ENCODE measurements around the gene SCD. TPM values are rescaled to one million over a fixed set of nuclear protein-coding genes. Genes with fewer than 3 reads are reported as not detected.
A peak's percentile ranks its signal among the peaks of the same experiment; 100 is the strongest.
"Not testable (repeated sequence)": the region's sequence is repeated elsewhere in the genome, so short reads cannot be mapped to it uniquely, and the experiment has no call there.

The SCD gene
- total RNA-seq, 2 experiments from 2014 or later: 198 to 202 TPM

GRCh38 chr10:100371482-100372027 is 24.5 kb downstream of the SCD start:
- Mint-ChIP-seq H3K4me1 (peaks cover 39% of the 10 kb centered on the region), H3K27me3 (no peaks in the 10 kb centered on the region), H3K4me3 (peak overlapping the region; percentile 48), H3K9me3 (no peaks in the 10 kb centered on the region), H3K36me3 (ENCODE audit: low read depth) (no peaks in the 10 kb centered on the region), H3K27ac (no peak overlapping the region)
- ChIA-PET CTCF (interaction anchor here (0.9 to 2.2 kb wide), 9 partner anchors 10 to 164 kb away, joined by 3 to 28 read pairs (median 6); partner anchors contain the start of genes HIF1AN and SCD), POLR2A (interaction anchor here (0.9 to 4.1 kb wide), 16 partner anchors 12 to 661 kb away, joined by 3 to 105 read pairs (median 4); partner anchors contain the start of genes BLOC1S2 and SCD)
- no peak for DNase-seq

- H3K27ac Mint-ChIP-seq: no peak overlapping the region
- H3K36me3 Mint-ChIP-seq (ENCODE audit: low read depth): peaks cover 3% of the 10 kb centered on the region
- H3K9me3 Mint-ChIP-seq: no peaks in the 10 kb centered on the region
- H3K27me3 Mint-ChIP-seq: no peaks in the 10 kb centered on the region
- DNase-seq: no peak
- peaks cover 38% of the 10 kb centered on the region for H3K4me1 Mint-ChIP-seq
- ChIA-PET CTCF (interaction anchor here (0.7 to 2.7 kb wide), 8 partner anchors 22 to 163 kb away, joined by 3 to 22 read pairs (median 6); partner anchors contain the start of genes HIF1AN and SCD), POLR2A (interaction anchor here (1.0 to 4.1 kb wide), 13 partner anchors 7 to 163 kb away, joined by 3 to 105 read pairs (median 7); partner anchors contain the start of genes HIF1AN and SCD)
- no peak overlapping the region for H3K4me3 Mint-ChIP-seq
These were observed 25.6 kb downstream of the SCD start for GRCh38 chr10:100372415-100373297.

- H3K27ac Mint-ChIP-seq: no peak overlapping the region
- H3K4me1 Mint-ChIP-seq: peaks cover 39% of the 10 kb centered on the region
- H3K27me3 Mint-ChIP-seq: no peaks in the 10 kb centered on the region
- ChIA-PET POLR2A (interaction anchor here (1.0 to 3.0 kb wide), 16 partner anchors 8 to 162 kb away, joined by 3 to 65 read pairs (median 5); partner anchors contain the start of genes HIF1AN and SCD), CTCF (interaction anchor here (0.7 to 2.7 kb wide), 9 partner anchors 23 to 164 kb away, joined by 3 to 22 read pairs (median 5); partner anchors contain the start of genes HIF1AN and SCD)
- peak; percentile 96 for DNase-seq
- peaks cover 3% of the 10 kb centered on the region for H3K36me3 Mint-ChIP-seq (ENCODE audit: low read depth)
- H3K4me3 Mint-ChIP-seq: no peak overlapping the region
- no peaks in the 10 kb centered on the region for H3K9me3 Mint-ChIP-seq
These were observed 26.5 kb downstream of the SCD start for GRCh38 chr10:100373298-100374199.

- POLR2A ChIA-PET: interaction anchor here (1.0 to 3.0 kb wide), 12 partner anchors 9 to 161 kb away, joined by 3 to 65 read pairs (median 6); partner anchors contain the start of genes HIF1AN and SCD
- CTCF ChIA-PET: interaction anchor here (1.3 to 2.7 kb wide), 7 partner anchors 23 to 161 kb away, joined by 4 to 22 read pairs (median 5); partner anchors contain the start of genes HIF1AN and SCD
- peaks cover 3% of the 10 kb centered on the region for H3K36me3 Mint-ChIP-seq (ENCODE audit: low read depth)
- DNase-seq: no peak
- H3K9me3 Mint-ChIP-seq: no peaks in the 10 kb centered on the region
- no peak overlapping the region for H3K4me3 Mint-ChIP-seq
- H3K27me3 Mint-ChIP-seq: no peaks in the 10 kb centered on the region
- no peak overlapping the region for H3K27ac Mint-ChIP-seq
- peaks cover 37% of the 10 kb centered on the region for H3K4me1 Mint-ChIP-seq
These were observed 27.2 kb downstream of the SCD start for GRCh38 chr10:100374200-100374655.

GRCh38 chr10:100374677-100375353 is 27.8 kb downstream of the SCD start:
- H3K27me3 Mint-ChIP-seq; H3K36me3 Mint-ChIP-seq (ENCODE audit: low read depth); H3K4me3 Mint-ChIP-seq; H3K27ac Mint-ChIP-seq; DNase-seq; H3K9me3 Mint-ChIP-seq: not testable (repeated sequence)
- POLR2A ChIA-PET: interaction anchor here (1.1 to 3.0 kb wide), 7 partner anchors 10 to 161 kb away, joined by 3 to 65 read pairs (median 7); partner anchors contain the start of genes HIF1AN and SCD
- CTCF ChIA-PET: interaction anchor here (0.7 to 2.7 kb wide), 4 partner anchors 29 to 531 kb away, joined by 3 to 22 read pairs (median 4); partner anchors contain the start of gene SCD
- H3K4me1 Mint-ChIP-seq: peaks cover 33% of the 10 kb centered on the region

- H3K36me3 Mint-ChIP-seq (ENCODE audit: low read depth): peaks cover 18% of the 10 kb centered on the region
- POLR2A ChIA-PET, H3K9me3 Mint-ChIP-seq, H3K4me3 Mint-ChIP-seq, DNase-seq, H3K27ac Mint-ChIP-seq, CTCF ChIA-PET, H3K27me3 Mint-ChIP-seq: not testable (repeated sequence)
- peaks cover 18% of the 10 kb centered on the region for H3K4me1 Mint-ChIP-seq
These were observed 29.6 kb downstream of the SCD start for GRCh38 chr10:100376656-100377055.

- no peak for DNase-seq
- H3K4me1 Mint-ChIP-seq: peaks cover 18% of the 10 kb centered on the region
- peaks cover 30% of the 10 kb centered on the region for H3K36me3 Mint-ChIP-seq (ENCODE audit: low read depth)
- CTCF ChIA-PET: interaction anchor here (0.8 to 1.0 kb wide), 3 partner anchors 31 to 131 kb away, joined by 3 to 5 read pairs (median 3); partner anchors contain the start of gene SCD
- no peak overlapping the region for H3K27ac Mint-ChIP-seq
- H3K9me3 Mint-ChIP-seq: no peaks in the 10 kb centered on the region
- no peaks in the 10 kb centered on the region for H3K27me3 Mint-ChIP-seq
- POLR2A ChIA-PET: interaction anchor here (0.7 to 1.0 kb wide), 2 partner anchors 24 to 32 kb away, joined by 3 read pairs; no protein-coding TSS in a partner anchor
- no peak overlapping the region for H3K4me3 Mint-ChIP-seq
These were observed 30.8 kb downstream of the SCD start for GRCh38 chr10:100377830-100378229.

- Mint-ChIP-seq H3K4me3 (no peak overlapping the region), H3K9me3 (no peaks in the 10 kb centered on the region), H3K36me3 (ENCODE audit: low read depth) (peaks cover 49% of the 10 kb centered on the region), H3K27ac (no peak overlapping the region), H3K4me1 (peaks cover 13% of the 10 kb centered on the region), H3K27me3 (no peaks in the 10 kb centered on the region)
- CTCF ChIA-PET: interaction anchor here (1.2 kb wide), 1 partner anchor 53 kb away, joined by 3 read pairs; no protein-coding TSS in a partner anchor
- POLR2A ChIA-PET: no interaction called here
- no peak for DNase-seq
These were observed 33.4 kb downstream of the SCD start for GRCh38 chr10:100380400-100380799.

GRCh38 chr10:100382553-100382952 is 35.5 kb downstream of the SCD start:
- Mint-ChIP-seq H3K27ac (no peak overlapping the region), H3K27me3 (no peaks in the 10 kb centered on the region), H3K4me1 (peaks cover 7% of the 10 kb centered on the region), H3K4me3 (no peak overlapping the region), H3K36me3 (ENCODE audit: low read depth) (peaks cover 58% of the 10 kb centered on the region), H3K9me3 (no peaks in the 10 kb centered on the region)
- CTCF ChIA-PET: no interaction called here
- POLR2A ChIA-PET: no interaction called here
- no peak for DNase-seq

- Mint-ChIP-seq H3K27ac (no peak overlapping the region), H3K36me3 (ENCODE audit: low read depth) (peaks cover 65% of the 10 kb centered on the region), H3K27me3 (no peaks in the 10 kb centered on the region), H3K4me3 (no peak overlapping the region), H3K4me1 (peaks cover 2% of the 10 kb centered on the region), H3K9me3 (no peaks in the 10 kb centered on the region)
- ChIA-PET POLR2A (interaction anchor here (1.0 kb wide), 1 partner anchor 12 kb away, joined by 4 read pairs; no protein-coding TSS in a partner anchor), CTCF (no interaction called here)
- no peak for DNase-seq
These were observed 36.2 kb downstream of the SCD start for GRCh38 chr10:100383251-100383650.

- H3K27ac Mint-ChIP-seq: no peak overlapping the region
- no peaks in the 10 kb centered on the region for H3K9me3 Mint-ChIP-seq
- H3K4me1 Mint-ChIP-seq: peaks cover 18% of the 10 kb centered on the region
- ChIA-PET CTCF (interaction anchor here (0.8 to 1.3 kb wide), 2 partner anchors 21 to 55 kb away, joined by 3 to 5 read pairs; no protein-coding TSS in a partner anchor), POLR2A (interaction anchor here (0.7 to 2.0 kb wide), 3 partner anchors 18 to 44 kb away, joined by 3 to 10 read pairs (median 7); partner anchors contain the start of gene SCD)
- no peak overlapping the region for H3K4me3 Mint-ChIP-seq
- H3K36me3 Mint-ChIP-seq (ENCODE audit: low read depth): peaks cover 16% of the 10 kb centered on the region
- no peak for DNase-seq
- no peaks in the 10 kb centered on the region for H3K27me3 Mint-ChIP-seq
These were observed 44.4 kb downstream of the SCD start for GRCh38 chr10:100391163-100392002.
